IMR-90 (cell line): ENCODE data around the gene SCAF1. TPM values are rescaled to one million over a fixed set of nuclear protein-coding genes. Genes with fewer than 3 reads are reported as not detected.

Source experiments
- ATAC-seq: fragments of 200-7000 bp; cut with Tn5 transposase; 2 replicates; pipeline ENCODE4 v1.9.1; 2020; ENCODE audit warnings: low read depth, mild to moderate bottlenecking, moderate library complexity
- BruUV-seq: library from RNA; stranded (reverse); fragments of 400-500 nt; replicated peaks from 2 replicates; lab custom pipeline; 2021; lab: Mats Ljungman, UMichigan
- CTCF ChIA-PET: fragments of 300-600 bp; formaldehyde crosslinking; extraction: SDS; loops from one replicate; lab custom pipeline; 2021; ENCODE audit warnings: antibody characterized with exemption; lab: Yijun Ruan, JAX
- POLR2A ChIA-PET: fragments of 300-600 bp; sonication (Branson Sonifier 250); formaldehyde crosslinking; loops from one replicate; lab custom pipeline; 2022; ENCODE audit warnings: antibody characterized with exemption; ENCODE audit not compliant: unreplicated experiment; lab: Charles Lee
- DNase-seq: peaks from one replicate; pipeline ENCODE4 v3.0.0; 2013
- H2AFZ ChIP-seq: replicated peaks from 2 replicates; pipeline ENCODE3; 2013; ENCODE audit warnings: low read length, mild to moderate bottlenecking; ENCODE audit not compliant: poor library complexity
- H2AK5ac ChIP-seq: 2 replicates; pipeline ENCODE4 v1.6.1; 2013; ENCODE audit warnings: low read depth, low read length, inconsistent platforms
- H2AK9ac ChIP-seq: replicated peaks from 2 replicates; pipeline ENCODE3; 2013; ENCODE audit warnings: mild to moderate bottlenecking, low read depth, low read length, moderate library complexity; ENCODE audit not compliant: poor library complexity
- H2BK120ac ChIP-seq: 2 replicates; pipeline ENCODE4 v1.6.1; 2013; ENCODE audit warnings: low read depth, low read length, inconsistent platforms
- H2BK15ac ChIP-seq: 3 replicates; pipeline ENCODE4 v1.6.1; 2013; ENCODE audit warnings: low read depth, low read length, inconsistent platforms
- H2BK20ac ChIP-seq: 2 replicates; pipeline ENCODE4 v1.6.1; 2013; ENCODE audit warnings: low read depth, mild to moderate bottlenecking, inconsistent platforms, low read length, moderate library complexity
- H2BK5ac ChIP-seq: 2 replicates; pipeline ENCODE4 v1.6.1; 2013; ENCODE audit warnings: mild to moderate bottlenecking, low read depth, low read length, inconsistent platforms; ENCODE audit not compliant: poor library complexity, severe bottlenecking
- H3K14ac ChIP-seq: replicated peaks from 2 replicates; pipeline ENCODE4 v1.6.1; 2013; ENCODE audit warnings: low read depth, low read length, inconsistent platforms
- H3K18ac ChIP-seq: 2 replicates; pipeline ENCODE4 v1.6.1; 2013; ENCODE audit warnings: low read depth, low read length, control low read depth
- H3K23ac ChIP-seq: 2 replicates; pipeline ENCODE4 v1.6.1; 2013; ENCODE audit warnings: low read depth, low read length, inconsistent platforms
- H3K27ac ChIP-seq: 2 replicates; pipeline ENCODE4 v1.5.1; 2013; ENCODE audit warnings: mild to moderate bottlenecking, control low read depth, low read length; ENCODE audit not compliant: insufficient read depth
- H3K27me3 ChIP-seq: 2 replicates; pipeline ENCODE4 v1.6.1; 2013; ENCODE audit warnings: low read length; ENCODE audit not compliant: control insufficient read depth, insufficient read depth
- H3K36me3 ChIP-seq: 2 replicates; pipeline ENCODE4 v1.6.1; 2013; ENCODE audit warnings: low read length, mixed read lengths; ENCODE audit not compliant: control insufficient read depth, insufficient read depth
- H3K4ac ChIP-seq: 2 replicates; pipeline ENCODE4 v1.6.1; 2013; ENCODE audit warnings: low read depth, low read length, inconsistent platforms
- H3K4me1 ChIP-seq: 2 replicates; pipeline ENCODE4 v1.6.1; 2013; ENCODE audit warnings: low read length, mixed read lengths; ENCODE audit not compliant: control insufficient read depth, insufficient read depth
- H3K4me2 ChIP-seq: 2 replicates; pipeline ENCODE4 v1.6.1; 2013; ENCODE audit warnings: low read depth, mild to moderate bottlenecking, control low read depth, low read length, moderate library complexity
- H3K4me3 ChIP-seq: 2 replicates; pipeline ENCODE4 v1.5.1; 2013; ENCODE audit warnings: low read depth, mild to moderate bottlenecking, control low read depth, low read length, moderate library complexity; ENCODE audit not compliant: insufficient read depth
- H3K56ac ChIP-seq: 2 replicates; pipeline ENCODE4 v1.6.1; 2013; ENCODE audit warnings: low read length, inconsistent platforms; ENCODE audit not compliant: insufficient read depth; ENCODE audit errors: extremely low read depth
- H3K79me1 ChIP-seq, 2 experiments: 2 replicates each; pipeline ENCODE4 v1.6.1; 2013; ENCODE audit warnings: low read length in 2 of 2, inconsistent platforms in 1 of 2, low read depth in 1 of 2
- H3K9ac ChIP-seq: 2 replicates; pipeline ENCODE4 v1.6.1; 2013; ENCODE audit warnings: low read depth, low read length, control low read depth
- H3K9me1 ChIP-seq: 2 replicates; pipeline ENCODE4 v1.6.1; 2013; ENCODE audit warnings: low read length, inconsistent platforms; ENCODE audit not compliant: insufficient read depth
- H3K9me3 ChIP-seq: 2 replicates; pipeline ENCODE4 v1.6.1; 2013; ENCODE audit warnings: low read length; ENCODE audit not compliant: control insufficient read depth, insufficient read depth
- H4K20me1 ChIP-seq: 2 replicates; pipeline ENCODE4 v1.6.1; 2013; ENCODE audit warnings: low read length, inconsistent platforms; ENCODE audit not compliant: insufficient read depth
- H4K5ac ChIP-seq: 2 replicates; pipeline ENCODE4 v1.6.1; 2013; ENCODE audit warnings: mild to moderate bottlenecking, low read depth, low read length, control low read depth
- H4K8ac ChIP-seq, 2 experiments: 2 replicates each; pipeline ENCODE4 v1.6.1; 2013; ENCODE audit warnings: low read depth in 2 of 2, low read length in 2 of 2, control low read depth in 1 of 2, inconsistent platforms in 1 of 2
- H4K91ac ChIP-seq: 2 replicates; pipeline ENCODE4 v1.6.1; 2013; ENCODE audit warnings: low read depth, low read length, inconsistent platforms; ENCODE audit not compliant: insufficient read depth
- ELK1 ChIP-seq: fragments of 150-350 bp; IDR thresholded peaks from 2 replicates; pipeline ENCODE4 v1.6.1; 2016; ENCODE audit warnings: low read depth, mild to moderate bottlenecking, low read length, moderate library complexity, borderline replicate concordance
- MAZ ChIP-seq: IDR thresholded peaks from 2 replicates; pipeline ENCODE4 v1.6.1; 2012; ENCODE audit warnings: low read depth, mild to moderate bottlenecking, low read length, improper control_type of control experiment, moderate library complexity, borderline replicate concordance
- POLR2A ChIP-seq: IDR thresholded peaks from 2 replicates; pipeline ENCODE4 v1.6.1; 2012; ENCODE audit warnings: mild to moderate bottlenecking, low read depth, low read length
- RFX5 ChIP-seq: IDR thresholded peaks from 2 replicates; pipeline ENCODE4 v1.8.0; 2012; ENCODE audit warnings: low read depth, mild to moderate bottlenecking, low read length, moderate library complexity
- USF2 ChIP-seq: fragments of 150-350 bp; IDR thresholded peaks from 2 replicates; pipeline ENCODE4 v1.6.1; 2017; ENCODE audit warnings: mild to moderate bottlenecking, antibody characterized with exemption, low read length, low read depth
- WGBS, 2 experiments: methylation state at CpG; one replicate each; pipeline versions ENCODE4 v1.1.5 to v1.1.7; 2013; ENCODE audit warnings: missing lambda C conversion rate in 2 of 2; ENCODE audit not compliant: insufficient read length in 1 of 2; ENCODE audit errors: extremely low coverage in 2 of 2; 5-methylcytosine and 5-hydroxymethylcytosine counted together
- dilution Hi-C: fragments of 300-500 bp; cut with HindIII; formaldehyde crosslinking; loops from one replicate; pipeline ENCODE4 v1.14.3; 2018; ENCODE audit warnings: low sequenced_read_pairs; ENCODE audit not compliant: unreplicated experiment
- in situ Hi-C: fragments of 300-500 bp; cut with MboI; formaldehyde crosslinking; loops from 3 replicates; pipeline ENCODE4 v1.14.3; 2019; ENCODE audit warnings: low sequenced_read_pairs, inconsistent platforms, mixed read lengths
- intact Hi-C: fragments of 100-400 bp; cut with micrococcal nuclease; formaldehyde crosslinking; loops from 2 replicates; pipeline ENCODE4 v1.10.0; 2022
- polyA plus RNA-seq, 3 experiments: library from polyadenylated mRNA; depleted of rRNA; stranded (reverse); fragments of >200 nt; gene quantifications; 2 replicates each; pipeline ENCODE4 v1.2.3, GENCODE V29; 2012; ENCODE audit warnings: low replicate concordance in 1 of 3
- total RNA-seq: library from RNA; depleted of rRNA; stranded (reverse); fragments of >200 nt; gene quantifications from 2 replicates; pipeline ENCODE4 v1.2.3, GENCODE V29; 2012

The SCAF1 gene
- total and polyA plus RNA-seq, 2 of the 4 experiments (the other 2 are of a cell fraction): 2.2 to 14.8 TPM

- Histone ChIP-seq H3K36me3 (peaks cover 49% of the 10 kb centered on the region), H3K9ac (no peak overlapping the region), H4K20me1 (peaks cover 44% of the 10 kb centered on the region), H2BK15ac (no peak overlapping the region), H3K4me3 (no peak overlapping the region), H4K91ac (no peak overlapping the region), H3K4me2 (no peak overlapping the region), H4K5ac (no peak overlapping the region), H2BK20ac (no peak overlapping the region), H3K9me3 (no peaks in the 10 kb centered on the region), H3K56ac (no peak overlapping the region), H3K27ac (no peak overlapping the region), H3K23ac (no peak overlapping the region), H3K18ac (no peak overlapping the region), H3K4me1 (peaks cover 9% of the 10 kb centered on the region), H3K14ac (no peak overlapping the region), H3K27me3 (no peaks in the 10 kb centered on the region), H3K4ac (no peak overlapping the region), H2BK5ac (no peak overlapping the region), H3K79me1 (peaks cover 19 to 59% of the 10 kb centered on the region in 2 experiments), H4K8ac (no peak overlapping the region), H2BK120ac (no peak overlapping the region), H2AK5ac (no peak overlapping the region), H2AK9ac (no peak overlapping the region), H2AFZ (no peak overlapping the region), H3K9me1 (peaks cover 8% of the 10 kb centered on the region; the same call in 1 of the 2 replicates)
- no peak for DNase-seq
- WGBS, 2 experiments: 92% methylated on average over 13 of the region's 13 CpGs; no CpG with 5 or more reads in 1 of the 2 experiments
- dilution Hi-C loops (no loop called here), intact Hi-C loops (loop anchor here (5.0 kb wide), 1 partner anchor 113 kb away; no protein-coding TSS in a partner anchor), in situ Hi-C loops (loop anchor here (10.0 kb wide), 1 partner anchor 170 kb away; the partner anchor contains the start of gene PTOV1)
- CTCF ChIA-PET: no interaction called here
- no TSS peak for BruUV-seq
- POLR2A ChIA-PET: interaction anchor here (0.6 kb wide), 2 partner anchors 88 to 140 kb away, joined by 3 to 5 read pairs; no protein-coding TSS in a partner anchor
- TF ChIP-seq MAZ (no peak), RFX5 (no peak), ELK1 (no peak), USF2 (no peak), POLR2A (no peak)
- ATAC-seq: no peak
These were observed 43.1 kb downstream of the SCAF1 start for GRCh38 chr19:49684983-49685553.
